ENCODE results near the gene C2.

Gene C2

DNA sequence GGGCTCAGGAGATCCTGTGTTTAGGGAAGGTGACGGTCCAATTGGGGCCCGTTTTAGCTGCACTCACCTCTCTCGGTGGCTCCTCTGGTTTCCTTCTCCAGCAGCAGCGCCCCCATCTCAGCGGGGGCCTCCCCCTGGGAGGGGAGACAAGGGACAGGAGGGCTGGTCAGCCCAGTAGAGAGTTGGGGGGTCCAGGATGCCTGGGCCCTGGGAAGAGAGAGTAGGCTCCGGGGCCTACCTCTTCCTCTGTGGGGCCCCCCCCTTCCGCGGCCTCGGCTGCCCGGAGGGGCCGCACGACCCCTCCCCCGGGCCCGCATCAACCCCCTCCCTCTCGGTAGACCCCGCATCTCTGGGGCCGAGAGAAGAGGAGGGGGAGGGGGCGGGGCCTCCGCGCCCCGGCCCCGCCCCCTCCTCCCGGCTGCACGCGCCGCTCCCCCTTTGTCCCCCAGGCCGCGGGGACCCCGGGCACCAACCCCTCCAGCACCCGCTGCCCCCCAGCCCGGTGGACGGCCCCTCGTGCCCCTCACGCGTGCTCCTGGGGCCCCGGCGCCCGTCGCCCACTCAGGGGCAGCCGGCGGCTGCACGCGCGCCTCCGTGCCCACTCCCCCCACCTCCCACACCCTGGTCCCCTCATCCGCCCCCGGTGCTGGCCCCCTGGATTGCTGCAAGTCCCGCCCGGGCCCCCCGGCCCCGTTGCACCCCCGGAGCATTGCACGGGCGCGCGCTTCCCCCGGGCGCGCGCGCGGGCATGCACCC lies 30.5 kb upstream of the C2 start:
- Histone ChIP-seq H3K4me1 (peaks cover 2% of the 10 kb centered on the region; the same call in 1 of the 2 replicates), H3K27me3 (no peaks in the 10 kb centered on the region), H3K9me3 (no peaks in the 10 kb centered on the region), H3K36me3 (peaks cover 33% of the 10 kb centered on the region), H3K4me3 (ENCODE audit: low read depth, low read length) (peak overlapping the region; percentile 99)
- no peak for DNase-seq
- TF ChIP-seq, protein P1, sequence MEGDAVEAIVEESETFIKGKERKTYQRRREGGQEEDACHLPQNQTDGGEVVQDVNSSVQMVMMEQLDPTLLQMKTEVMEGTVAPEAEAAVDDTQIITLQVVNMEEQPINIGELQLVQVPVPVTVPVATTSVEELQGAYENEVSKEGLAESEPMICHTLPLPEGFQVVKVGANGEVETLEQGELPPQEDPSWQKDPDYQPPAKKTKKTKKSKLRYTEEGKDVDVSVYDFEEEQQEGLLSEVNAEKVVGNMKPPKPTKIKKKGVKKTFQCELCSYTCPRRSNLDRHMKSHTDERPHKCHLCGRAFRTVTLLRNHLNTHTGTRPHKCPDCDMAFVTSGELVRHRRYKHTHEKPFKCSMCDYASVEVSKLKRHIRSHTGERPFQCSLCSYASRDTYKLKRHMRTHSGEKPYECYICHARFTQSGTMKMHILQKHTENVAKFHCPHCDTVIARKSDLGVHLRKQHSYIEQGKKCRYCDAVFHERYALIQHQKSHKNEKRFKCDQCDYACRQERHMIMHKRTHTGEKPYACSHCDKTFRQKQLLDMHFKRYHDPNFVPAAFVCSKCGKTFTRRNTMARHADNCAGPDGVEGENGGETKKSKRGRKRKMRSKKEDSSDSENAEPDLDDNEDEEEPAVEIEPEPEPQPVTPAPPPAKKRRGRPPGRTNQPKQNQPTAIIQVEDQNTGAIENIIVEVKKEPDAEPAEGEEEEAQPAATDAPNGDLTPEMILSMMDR (IDR thresholded peaks at IDR 0.05; ENCODE audit: low read depth, low read length): no peak

DNA sequence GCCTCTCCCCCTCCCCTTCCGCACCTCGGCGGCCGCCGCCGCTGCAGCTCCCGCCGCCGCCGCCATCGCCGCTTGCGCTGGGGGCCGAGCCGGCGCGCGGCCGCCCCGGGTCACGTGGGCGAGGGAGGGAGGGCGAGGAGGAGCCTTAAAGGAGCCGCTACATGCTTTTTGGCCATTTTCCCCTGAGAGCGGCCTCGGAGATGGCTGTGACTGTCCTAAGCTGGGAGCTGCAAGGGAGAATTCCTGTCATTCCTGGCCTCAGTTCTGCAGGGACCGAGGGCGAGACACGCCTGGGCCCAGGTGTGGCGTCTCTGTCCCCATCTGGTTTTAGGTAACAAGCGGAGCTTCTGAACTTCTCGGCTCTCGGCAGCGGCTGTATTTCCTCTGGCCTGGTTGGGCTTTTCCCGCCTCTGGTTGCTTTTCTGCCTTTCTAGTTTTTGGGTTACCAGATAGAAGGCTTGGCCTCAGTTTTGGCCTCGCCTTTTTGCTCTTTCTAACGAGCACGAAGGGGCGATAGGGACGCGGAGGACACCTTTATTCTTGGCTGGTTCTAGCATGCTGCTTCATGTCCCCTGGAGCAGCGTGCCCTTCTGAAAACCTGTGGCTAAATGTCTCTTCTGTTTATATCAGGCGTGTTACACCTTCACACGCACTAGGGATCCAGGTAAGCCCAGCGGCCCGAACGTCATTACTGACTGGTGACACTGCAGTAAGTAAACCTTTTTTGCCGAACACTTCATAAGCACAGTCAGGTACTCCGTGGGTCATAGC lies 29.7 kb upstream of the C2 start, which contains the start of gene EHMT2:
EHMT2 (minus strand) TSS at position 87 of the 771 bp plus-strand sequence; CDS start at position 66, 21 bp downstream.
- peak within 1 kb of the TSS; percentile 99 for H3K4me3 ChIP-seq (ENCODE audit: low read depth, low read length)
- TF ChIP-seq, protein P1 (IDR thresholded peaks at IDR 0.05; ENCODE audit: low read depth, low read length): no peak
- DNase-seq: peak; percentile 91

DNA sequence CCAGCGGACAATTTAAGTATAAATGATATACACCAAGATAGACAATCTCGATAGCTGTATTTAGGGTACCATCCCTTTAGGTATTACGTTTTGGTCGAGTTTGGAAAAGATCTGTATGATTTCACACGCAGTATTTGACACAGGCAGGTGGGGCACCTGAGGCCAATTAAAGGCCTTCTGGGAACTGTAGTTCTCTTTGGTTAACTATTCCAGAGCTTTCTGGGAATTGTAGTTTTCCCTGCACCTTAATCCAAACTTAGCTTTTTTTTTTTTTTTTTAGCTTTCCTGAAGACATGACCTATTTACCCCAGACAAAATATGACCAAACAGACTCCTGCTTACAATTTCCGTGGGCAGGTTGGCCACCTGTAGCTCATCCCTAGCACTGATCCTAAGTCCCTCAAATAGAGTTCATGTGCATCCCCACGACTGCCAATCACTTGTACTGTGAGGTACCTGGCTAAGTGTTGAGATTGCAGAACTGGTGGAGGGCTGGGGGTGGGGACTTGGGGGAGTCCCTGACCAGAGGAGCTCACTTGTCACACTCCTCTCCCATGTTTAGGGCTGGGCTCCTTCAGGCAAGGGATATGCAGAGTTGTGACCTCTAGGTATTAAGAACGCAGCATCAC lies 29.0 kb upstream of the C2 start:
- peak overlapping the region; percentile 99 for H3K4me3 ChIP-seq (ENCODE audit: low read depth, low read length)
- no peak for DNase-seq
- H3K27me3 ChIP-seq: no peaks in the 10 kb centered on the region
- peaks cover 22% of the 10 kb centered on the region for H3K36me3 ChIP-seq
- TF ChIP-seq, protein P1 (IDR thresholded peaks at IDR 0.05; ENCODE audit: low read depth, low read length): no peak
- H3K9me3 ChIP-seq: no peaks in the 10 kb centered on the region
- peaks cover 2% of the 10 kb centered on the region; the same call in 1 of the 2 replicates for H3K4me1 ChIP-seq

More for the DNA sequence above, 29.7 kb upstream of the C2 start, which contains the start of gene EHMT2:
- Histone ChIP-seq H3K9me3 (no peaks in the 10 kb centered on the region), H3K4me1 (peaks cover 2% of the 10 kb centered on the region; the same call in 1 of the 2 replicates), H3K27me3 (no peaks in the 10 kb centered on the region), H3K36me3 (peaks cover 29% of the 10 kb centered on the region)

DNA sequence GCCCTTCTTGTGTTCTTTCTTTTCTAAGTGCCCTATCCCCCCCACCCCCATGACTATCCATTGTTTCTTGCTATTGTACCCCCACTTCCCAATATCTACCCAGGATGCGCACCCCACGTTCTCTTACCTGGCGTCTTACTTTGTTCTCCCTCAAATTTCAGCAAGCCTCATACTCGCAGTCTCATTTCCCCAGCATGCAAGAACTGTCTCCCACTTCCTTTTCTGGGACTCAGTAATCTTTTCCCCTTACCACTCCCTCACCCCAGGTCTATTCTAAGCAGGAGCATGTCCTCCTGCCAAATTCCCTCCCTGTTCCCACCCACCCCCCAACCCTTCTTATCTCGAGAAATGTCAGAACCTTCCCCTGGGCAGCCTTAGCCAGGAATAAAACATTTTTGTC lies 28.3 kb upstream of the C2 start:
- Histone ChIP-seq H3K27me3 (no peaks in the 10 kb centered on the region), H3K4me1 (peaks cover 2% of the 10 kb centered on the region; the same call in 1 of the 2 replicates), H3K4me3 (ENCODE audit: low read depth, low read length) (no peak overlapping the region), H3K9me3 (no peaks in the 10 kb centered on the region), H3K36me3 (peaks cover 18% of the 10 kb centered on the region)
- DNase-seq: no peak
- TF ChIP-seq, protein P1 (IDR thresholded peaks at IDR 0.05; ENCODE audit: low read depth, low read length): no peak

DNA sequence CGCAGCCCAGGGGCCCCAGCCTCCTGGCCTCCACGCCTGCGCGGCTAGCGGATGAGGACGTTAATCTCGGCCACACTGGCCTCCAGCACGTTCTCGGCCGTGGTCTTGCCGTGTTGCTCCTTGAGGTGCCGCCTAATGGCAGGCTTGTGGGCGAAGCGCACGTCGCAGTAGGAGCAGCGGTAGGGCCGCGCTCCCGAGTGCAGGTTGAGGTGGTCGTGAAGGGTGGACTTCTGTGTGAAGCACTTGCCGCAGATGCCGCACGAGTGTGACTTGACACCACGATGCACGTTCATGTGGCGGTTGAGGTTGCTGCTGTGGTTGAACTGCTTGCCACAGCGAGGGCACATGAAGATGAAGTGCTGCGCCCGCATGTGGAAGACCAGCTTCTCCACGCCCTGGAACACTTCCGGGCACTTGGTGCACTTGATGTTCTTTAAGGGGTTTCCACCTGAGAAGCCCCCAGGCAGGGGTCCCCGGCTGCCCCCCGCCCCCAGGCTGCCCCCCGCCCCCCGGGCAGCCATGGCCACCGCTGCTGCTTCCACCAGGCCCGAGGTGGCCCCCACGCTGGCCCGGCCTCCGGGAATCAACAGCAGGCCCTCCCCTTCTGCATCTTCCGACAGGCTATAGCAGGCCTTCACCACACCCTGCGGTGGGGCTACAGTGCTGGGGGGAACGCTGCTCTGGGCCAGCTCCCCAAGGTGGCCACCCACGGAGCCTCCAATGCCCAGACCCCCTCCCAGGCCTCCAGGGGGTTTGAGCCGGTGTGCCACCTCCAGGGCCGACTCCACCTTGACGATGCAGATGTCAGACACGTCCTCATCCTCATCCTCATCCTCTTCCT lies 27.4 kb upstream of the C2 start:
- H3K9me3 ChIP-seq: no peaks in the 10 kb centered on the region
- H3K4me3 ChIP-seq (ENCODE audit: low read depth, low read length): no peak overlapping the region
- no peak for DNase-seq
- H3K36me3 ChIP-seq: peaks cover 12% of the 10 kb centered on the region
- TF ChIP-seq, protein P1 (IDR thresholded peaks at IDR 0.05; ENCODE audit: low read depth, low read length): no peak
- H3K4me1 ChIP-seq: peaks cover 2% of the 10 kb centered on the region; the same call in 1 of the 2 replicates
- H3K27me3 ChIP-seq: no peaks in the 10 kb centered on the region
